ENCODE measurements around the gene RHCE.
A peak's percentile ranks its signal among the peaks of the same experiment; 100 is the strongest.
"Not testable (repeated sequence)": the region's sequence is repeated elsewhere in the genome, so short reads cannot be mapped to it uniquely, and the experiment has no call there.

RHCE gene
- 0 to 1.9 (median 0.16) reads per million in 18 experiments for total RNA-seq

DNA sequence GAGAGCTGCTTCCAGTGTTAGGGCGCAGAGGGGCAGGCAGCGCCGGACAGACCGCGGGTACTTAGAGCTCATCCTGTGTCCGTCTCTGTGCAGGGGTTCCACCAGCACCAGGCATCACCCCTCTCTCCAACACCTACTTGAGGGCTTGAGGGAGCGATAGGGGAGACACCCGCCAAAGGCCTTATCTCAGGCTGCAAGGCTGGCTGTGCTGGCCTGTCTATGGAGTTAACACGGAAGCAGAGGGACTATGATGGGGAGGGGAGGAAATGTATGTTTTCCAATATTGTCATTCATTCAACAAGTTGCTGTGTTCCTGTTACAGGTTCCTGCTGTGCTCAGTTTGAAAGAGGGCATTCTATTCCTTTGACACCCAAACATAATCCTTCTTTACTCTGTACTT, at the start of gene RHCE:
RHCE (minus strand) TSS at position 111 of the 400 bp plus-strand sequence; CDS start at position 72, 39 bp downstream.
- not testable (repeated sequence) for DNase-seq

DNA sequence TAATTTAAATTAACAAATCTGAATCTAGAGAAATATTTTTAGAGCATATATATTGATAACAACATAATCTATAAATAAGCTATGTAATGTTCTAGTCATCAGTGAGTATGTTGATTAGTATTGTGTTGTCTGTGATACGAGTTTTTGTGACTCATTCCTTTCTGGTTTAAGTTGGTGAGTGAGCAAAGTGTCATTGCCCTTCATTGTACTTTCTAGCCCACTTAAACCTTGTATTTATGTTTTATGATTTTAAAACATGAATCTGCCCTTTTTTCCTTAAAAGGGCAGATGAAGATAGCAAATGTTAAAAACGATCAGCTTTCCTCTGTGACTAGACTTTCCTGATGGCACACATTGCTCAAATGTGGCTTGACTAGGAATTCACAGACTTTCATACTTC, 48.6 kb upstream of the RHCE start:
- DNase-seq: no peak

DNA sequence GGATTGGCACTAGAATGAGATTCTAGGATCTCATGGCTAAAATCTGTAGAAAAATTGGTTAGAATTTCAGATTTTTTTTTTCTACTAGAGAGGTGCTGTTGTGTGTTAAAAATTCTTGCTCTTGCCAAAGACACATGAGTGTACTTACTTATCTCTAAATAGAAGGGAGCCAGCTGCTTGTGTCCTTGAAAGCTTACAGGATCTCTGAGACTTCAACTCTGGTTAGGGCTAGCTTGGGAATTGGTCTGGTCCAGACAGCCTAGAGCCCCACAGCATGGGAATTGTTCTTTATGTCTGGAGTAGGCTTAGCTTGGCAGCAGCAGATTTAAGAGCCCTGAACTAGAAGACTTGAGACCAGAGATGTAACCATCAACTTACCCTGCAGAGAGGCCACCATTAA, 47.4 kb upstream of the RHCE start:
- no peak for DNase-seq

DNA sequence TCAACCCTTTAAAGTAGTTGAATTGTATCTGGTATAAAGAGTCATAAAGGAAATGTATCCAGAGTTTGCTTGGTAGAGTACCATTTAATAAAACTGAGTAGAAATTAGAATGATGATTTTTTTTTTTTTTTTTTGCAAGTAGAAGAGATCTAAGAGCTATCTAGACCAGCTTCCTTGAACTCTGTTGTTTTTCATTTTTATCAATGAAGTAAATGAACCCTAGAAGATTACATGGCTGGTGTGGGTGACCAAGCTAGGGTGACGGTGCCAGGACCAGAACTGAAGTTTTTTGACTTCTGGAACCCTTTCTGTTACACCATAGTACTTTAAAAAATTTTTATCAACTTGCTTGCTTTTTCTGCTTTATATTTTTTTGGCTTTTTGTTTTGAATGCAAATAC, 47.0 kb upstream of the RHCE start:
- DNase-seq: no peak

DNA sequence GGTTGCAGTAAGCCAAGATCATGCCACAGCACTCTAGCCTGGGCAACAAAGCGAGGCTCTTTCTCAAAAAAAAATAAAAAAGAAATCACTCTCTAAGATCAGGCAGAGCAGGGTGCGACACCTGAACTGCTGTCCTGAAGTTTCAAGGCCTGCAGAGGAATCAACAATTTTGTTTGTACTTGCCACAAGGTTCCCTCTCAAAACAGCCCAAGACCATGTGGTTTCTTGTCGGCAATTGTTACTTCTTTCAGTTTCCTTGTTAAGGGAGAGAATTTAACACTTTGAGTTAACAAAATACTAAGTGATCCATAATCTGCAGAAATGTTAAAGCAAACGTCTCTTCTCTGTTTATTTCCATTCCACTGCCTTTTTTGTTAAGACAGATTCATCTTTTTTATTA, 46.6 kb upstream of the RHCE start:
- no peak for DNase-seq

DNA sequence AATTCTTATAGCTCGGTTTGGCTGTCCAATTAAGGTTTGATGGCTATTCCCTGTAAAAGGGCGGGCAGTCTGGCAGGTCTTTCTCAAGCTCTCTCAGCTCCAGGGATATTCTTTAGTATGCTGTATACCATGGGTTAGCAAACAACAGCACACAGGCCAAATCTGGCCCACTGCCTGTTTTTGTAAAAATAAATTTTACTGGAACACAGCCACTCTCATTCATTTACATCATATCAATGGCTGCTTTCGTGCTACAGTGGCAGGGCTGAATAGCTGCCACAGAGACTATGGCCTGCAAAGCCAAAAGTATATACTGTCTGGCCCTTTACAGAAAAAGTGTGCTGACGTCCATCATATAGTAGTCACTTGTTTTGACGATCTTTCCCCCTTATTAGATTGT, 42.1 kb upstream of the RHCE start:
- DNase-seq: no peak

DNA sequence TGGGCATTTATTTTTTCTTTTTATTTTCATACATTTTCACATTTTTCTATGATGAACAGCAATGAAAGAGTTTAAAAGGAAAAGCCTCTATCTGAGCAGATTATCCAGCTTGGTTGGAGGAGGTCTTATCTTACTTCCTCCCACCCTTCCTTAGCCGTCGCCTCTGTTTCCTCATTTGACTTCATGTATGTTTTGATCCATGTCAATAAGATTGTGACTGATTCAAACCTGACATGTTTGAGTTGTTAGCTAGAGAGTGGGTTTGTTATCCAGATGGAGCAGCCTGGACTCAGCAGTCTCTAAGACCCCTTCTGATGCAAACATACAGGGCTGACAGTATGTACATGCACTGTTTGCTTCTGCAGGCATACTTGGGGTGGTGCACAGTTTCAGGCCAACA, 41.2 kb upstream of the RHCE start:
- DNase-seq: peak in 1 of 2 donors; percentile 31

DNA sequence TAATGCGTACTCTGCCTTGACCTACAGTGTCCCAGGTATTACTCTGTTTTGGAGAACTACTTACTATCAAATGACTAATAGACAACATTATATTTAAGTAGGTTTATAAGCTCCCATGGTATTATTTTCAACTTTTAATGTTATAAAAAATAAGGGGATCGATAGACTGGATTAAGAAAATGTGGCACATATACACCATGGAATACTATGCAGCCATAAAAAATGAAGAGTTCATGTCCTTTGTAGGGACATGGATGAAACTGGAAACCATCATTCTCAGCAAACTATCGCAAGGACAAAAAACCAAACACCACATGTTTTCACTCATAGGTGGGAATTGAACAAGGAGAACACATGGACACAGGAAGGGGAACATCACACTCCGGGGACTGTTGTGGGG, 40.2 kb upstream of the RHCE start:
- DNase-seq: not testable (repeated sequence)

DNA sequence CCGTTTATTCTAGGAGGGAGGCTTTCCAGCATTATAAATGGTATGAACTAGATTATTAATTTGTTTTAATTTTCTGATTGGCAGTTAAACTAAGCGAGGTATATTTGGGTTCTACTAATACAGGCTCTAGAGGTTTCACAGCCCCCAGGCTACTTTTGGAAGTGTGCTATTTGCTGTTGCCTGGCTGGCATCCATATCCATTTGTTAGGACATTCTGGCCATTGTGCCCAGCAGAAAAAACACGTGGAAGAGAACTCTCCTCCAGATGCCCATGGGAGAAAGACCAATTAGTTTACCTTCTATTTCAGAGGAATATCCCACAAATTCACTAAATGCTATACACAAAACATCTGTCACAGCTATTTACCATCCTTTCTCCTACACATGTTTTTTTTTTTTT, 39.4 kb upstream of the RHCE start:
- DNase-seq: no peak

DNA sequence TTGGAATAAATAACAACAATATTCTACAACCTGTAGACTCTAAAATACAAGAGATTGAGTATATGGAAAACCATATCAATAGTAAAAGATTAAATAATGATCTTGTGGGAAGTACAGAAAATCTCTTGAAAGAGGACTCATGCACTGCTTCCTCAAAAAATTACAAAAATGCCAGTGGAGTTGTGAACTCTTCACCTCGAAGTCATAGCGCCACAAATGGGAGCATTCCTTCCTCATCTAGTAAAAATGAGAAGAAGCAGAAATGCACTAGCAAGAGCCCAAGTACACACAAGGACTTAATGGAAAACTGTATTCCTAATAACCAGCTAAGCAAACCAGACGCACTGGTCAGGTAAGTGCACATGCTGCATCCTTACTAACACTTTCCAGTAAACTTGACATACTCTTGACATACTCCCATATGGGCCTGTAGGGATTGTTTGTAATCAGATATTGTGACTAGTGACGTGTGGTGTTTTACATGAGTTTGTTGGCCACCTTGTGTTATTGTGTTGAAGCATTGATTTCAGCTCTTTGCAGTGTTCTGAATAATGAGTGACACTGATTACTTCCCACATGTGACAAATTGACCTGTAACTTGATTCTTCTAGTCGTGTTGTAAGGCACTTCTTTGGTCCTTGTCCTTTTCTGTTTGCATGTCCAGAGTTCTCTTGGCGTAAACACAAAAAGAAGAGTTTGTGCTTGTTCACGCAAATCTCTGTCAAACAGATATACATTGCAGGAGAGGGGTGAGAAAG, 38.1 kb upstream of the RHCE start:
- peak; percentile 73 to 80 for DNase-seq

DNA sequence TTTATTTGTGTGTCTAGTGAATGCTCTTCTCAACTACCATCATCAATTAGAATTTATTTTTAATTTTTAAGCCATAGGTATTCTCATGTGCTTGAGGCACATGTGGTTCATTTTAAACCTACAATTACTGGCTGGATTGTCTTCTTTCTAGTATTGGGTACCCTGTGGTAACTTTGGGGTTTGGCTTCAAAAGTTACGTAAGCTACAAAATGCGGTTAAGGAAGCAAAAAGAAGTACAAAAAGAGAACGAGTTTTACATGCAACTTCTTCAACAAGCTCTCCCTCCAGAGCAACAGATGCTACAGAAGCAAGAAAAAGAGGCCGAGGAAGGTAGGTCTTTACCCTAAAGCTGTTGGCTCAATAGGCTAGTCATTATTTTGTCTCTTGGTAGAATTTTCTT, 35.9 kb upstream of the RHCE start:
- peak; percentile 48 to 71 for DNase-seq

DNA sequence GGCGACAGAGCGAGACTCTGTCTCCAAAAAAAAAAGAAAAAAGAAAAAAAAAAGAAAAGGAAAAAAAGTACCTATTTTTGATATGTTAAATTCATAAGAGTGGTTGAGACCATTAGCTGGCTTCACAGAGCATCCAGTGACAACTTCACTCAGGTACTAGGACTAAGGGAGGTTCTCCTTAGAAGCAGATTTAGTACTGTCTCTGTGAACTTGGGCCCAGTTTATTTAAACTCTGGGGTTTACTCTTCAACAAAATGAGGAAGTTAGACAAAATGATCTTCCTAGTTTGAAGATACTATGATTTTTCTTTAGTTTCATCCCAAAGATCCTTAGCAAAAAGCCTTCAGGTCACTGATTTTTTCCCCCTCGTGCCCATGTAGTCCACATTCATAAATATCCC, 31.3 kb upstream of the RHCE start:
- peak; percentile 17 to 50 for DNase-seq

DNA sequence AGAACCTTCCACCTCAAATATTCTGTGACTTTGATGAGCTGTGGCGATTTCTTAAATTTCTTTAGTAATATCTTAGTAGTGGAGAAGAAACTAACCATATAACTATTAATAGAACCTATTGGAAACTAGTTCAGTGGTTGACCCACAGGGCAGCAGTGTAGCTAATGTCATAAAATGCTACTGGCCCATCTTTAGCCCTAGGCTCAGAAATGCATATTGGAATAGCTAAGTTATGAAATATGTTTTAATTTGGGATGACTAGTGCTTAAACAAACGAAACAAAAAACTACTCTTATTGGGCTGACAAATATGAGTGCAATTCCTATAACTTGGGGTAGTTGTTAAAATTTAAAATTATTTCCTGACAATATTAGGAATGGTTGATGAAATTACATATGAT, 30.3 kb upstream of the RHCE start:
- DNase-seq: no peak

DNA sequence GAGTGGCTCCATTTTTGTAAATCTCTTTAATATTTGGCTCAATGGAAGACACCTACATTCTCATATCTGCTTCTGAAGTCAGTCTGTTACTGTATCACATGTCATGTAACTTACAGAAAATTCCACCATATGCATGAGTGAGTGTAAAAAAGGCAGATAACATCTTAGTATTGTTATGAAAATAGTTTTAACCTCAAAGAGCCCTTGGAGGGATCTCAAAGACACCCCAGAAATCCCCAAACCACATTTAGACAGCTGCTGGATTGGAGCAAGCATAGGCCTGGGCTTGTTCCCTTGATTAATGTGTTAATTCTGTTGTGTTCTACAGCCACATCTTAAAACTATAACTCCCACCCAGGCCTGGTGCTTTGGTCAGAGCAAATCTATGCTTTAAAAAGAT, 26.9 kb upstream of the RHCE start:
- DNase-seq: no peak

DNA sequence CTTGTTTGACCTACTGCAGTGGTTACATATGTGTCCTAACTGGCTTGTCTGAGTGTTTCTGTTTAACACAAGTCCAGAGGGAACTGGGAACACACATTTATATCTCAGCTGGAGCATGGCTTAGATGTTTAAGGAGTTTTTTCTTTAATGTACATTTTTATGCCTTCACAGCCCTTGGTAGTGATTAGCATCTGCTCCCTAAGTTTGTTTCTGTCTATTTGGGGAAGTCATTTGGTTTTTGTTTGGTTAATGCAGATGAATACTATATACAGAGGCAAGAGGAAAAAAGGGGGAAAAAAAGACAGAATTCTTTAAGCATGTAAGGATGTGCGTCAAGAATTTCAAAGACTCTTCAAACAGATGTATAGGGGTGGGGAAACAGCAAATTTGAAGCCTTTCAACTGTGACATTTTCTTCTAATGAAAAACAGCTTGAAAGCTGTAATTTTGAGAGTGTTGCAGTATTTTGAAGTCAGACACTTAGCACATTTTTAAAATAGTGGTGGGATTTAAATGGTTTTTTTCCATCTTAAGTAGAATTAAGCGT, 25.4 kb upstream of the RHCE start:
- DNase-seq: no peak

DNA sequence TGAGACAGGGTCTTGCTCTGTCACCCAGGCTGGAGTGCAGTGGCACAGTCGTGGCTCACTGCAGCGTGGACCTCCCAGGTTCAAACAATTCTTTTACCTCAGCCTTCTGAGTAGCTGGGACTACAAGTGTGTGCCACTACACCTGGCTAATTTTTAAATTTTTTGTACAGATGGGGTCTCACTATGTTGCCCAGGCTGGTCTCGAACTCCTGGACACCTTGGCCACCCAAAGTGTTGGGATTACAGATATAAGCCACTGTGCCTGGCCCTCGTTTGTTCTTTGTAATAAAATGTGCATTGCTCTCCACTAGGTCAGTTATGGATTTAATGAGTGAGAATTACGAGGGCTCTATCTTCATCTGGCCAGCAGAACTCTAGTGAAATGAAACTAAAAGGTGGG, 24.0 kb upstream of the RHCE start:
- DNase-seq: not testable (repeated sequence)

DNA sequence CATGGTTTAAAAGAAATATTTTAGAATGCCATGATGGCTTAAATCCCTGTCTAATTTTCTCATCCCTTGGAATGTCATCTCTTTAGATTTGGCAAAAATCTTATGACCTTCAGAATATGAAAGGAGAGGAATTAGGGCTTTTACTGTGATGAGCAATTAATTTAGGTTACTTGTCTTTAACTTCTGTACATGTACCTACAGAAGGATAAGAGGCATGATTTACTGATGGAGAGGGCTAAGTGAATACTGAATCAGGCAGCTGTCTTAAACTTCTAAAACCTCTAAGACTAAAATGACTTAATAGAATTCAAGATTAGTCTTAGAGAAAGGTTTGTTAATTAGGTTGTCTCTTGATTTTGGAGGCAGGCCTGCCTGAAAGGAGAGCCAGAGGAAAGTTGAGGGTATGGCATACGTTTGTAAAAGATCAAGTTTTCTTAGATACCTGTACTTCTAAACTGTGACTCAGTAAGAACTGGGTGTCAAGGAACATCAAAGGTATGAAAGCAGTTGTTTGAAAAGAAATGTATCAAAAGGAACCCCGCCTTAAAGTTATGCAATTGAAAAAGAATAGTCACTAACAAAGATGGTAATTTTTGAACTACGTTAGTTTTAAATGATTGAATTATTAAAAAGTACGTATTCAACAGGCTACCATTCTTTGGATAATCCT, 22.5 kb upstream of the RHCE start:
- no peak for DNase-seq

DNA sequence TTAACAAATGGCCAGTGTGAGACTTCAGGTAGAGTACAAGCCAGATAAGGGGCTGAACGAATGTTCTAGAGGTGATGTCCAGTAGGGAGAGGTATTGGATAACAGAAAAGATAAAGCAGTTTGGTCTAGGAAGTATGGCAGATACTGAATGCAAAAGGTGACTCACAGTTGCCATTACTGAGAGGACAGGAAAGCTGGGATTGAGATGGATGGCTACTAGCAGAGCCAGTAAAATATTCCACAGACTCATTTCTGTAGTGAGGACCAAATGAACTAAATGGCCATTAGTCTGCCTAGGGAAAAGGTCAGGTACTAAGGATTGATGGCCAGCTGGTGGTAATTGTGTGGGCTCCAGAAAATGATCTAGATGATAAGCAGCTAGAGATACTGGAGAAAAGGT, 21.6 kb upstream of the RHCE start:
- no peak for DNase-seq

DNA sequence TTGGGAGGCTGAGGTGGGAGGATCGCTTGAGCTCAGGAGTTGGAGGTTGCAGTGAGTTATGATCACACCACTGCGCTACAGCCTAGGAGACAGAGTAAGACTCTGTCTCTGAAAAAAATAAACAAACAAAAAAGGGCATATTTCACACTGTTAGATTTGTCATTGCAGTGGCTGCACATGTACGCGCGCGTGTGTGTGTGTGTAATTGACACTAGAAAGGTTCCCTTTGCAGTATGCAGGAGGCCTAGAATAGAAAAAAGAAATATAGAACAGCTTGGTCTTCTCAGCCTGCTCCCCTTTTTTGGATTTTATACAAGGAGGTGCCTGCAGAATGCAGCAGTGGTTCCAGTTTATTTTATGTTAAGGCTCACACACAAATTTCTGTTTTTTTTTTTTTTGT, 18.7 kb upstream of the RHCE start:
- no peak for DNase-seq

DNA sequence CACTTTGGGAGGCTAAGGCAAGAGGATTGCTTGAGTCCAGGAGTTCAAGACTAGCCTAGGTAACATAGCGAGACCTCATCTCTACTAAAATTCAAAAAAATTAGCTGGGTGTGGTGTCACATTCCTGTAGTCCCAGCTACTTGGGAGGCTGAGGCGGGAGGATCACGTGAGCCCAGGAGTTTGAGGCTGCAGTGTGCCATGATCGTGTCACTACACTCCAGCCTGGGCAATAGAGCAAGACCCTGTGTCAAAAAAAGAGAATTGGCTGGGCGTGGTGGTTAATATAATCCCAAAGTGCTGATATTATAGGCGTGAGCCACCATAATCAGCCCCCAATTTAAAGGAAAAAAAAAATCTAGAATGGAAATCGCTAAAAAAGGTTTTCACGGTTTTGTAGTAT, 17.0 kb upstream of the RHCE start:
- DNase-seq: no peak

DNA sequence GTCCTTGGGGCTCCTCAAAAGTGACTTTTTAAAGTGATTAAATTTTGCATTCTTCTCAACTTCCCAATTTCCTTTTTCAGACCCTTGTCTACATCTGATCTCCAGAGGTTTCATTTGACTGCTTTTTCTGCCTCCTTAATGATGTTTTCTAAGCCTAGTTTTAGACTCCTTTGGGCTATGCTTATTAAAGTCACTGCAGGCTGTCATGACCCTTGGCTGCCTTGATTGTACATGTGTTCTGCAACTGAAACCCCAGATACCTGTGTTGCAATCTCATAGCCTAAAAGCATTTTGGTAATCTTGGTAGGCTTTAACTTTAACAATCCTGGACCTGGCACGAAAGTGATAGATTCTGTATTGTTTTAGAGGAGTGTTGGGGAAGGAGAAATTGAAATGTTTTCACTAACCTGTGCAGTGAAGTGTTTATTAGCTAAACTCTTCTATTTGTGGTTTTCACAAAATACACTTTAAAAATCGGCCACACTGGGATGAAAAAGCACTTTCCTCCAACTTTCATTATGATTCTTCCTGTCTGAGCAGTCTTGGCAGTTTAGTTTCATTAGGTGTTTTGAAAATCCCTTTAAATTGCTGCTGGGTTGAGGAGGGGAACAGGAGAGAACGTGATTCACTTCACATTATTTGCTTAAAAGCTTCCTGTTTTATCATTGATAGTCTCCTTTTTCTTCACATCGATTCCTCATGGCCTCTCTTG, 14.9 kb upstream of the RHCE start:
- DNase-seq: no peak

DNA sequence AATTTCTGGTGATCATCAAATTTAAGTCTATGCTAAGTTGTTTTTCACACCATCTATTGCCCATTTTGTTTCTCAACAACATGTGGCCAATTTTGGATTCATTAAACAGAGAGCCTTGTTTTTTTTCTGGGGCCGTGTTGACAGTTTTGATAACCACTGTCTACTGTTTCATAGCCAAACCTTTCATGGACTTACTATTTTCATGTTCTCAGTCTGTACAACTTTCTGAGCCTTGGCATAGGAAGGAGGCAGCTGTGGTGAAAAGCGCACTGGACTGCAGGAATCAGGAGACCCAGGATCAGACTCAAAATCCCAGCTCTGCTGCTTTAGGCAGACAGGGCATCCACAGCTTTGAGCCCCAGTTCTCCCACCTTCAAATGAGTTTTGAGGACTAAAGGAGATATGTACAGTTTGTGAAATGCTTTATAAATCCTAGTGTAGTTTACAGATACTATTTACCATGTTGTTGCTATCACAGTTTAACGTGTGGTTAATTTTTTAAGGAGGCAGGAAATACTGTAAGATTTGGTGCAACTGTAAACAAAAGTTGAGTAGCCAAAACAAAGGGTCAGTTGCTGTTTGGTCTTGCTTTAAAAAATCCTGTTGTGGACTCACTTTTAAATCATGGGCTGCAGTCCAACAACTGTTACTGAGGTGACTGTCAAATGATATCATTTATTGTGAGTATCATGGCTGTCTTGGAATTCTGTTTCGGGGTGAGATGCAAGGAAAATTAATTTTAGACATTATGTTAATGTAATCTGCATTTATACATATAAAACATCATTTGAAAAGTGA, 13.0 kb upstream of the RHCE start:
- no peak for DNase-seq

All from inflammatory macrophage (primary cell).